Measurements from ENCODE around the gene CEP97.
A peak's percentile ranks its signal among the peaks of the same experiment; 100 is the strongest.
"Not testable (repeated sequence)": the region's sequence is repeated elsewhere in the genome, so short reads cannot be mapped to it uniquely, and the experiment has no call there.

CEP97 gene

GRCh38 chr3:101724329-101725193, at the start of gene CEP97:
Gene CEP97 (plus strand): TSS chr3:101724614. CDS start chr3:101724677, 63 bp downstream.
- DNase-seq, result peak; percentile 95

- no peak for DNase-seq
Measured at GRCh38 chr3:101675709-101676215, 48.7 kb upstream of the CEP97 start.

GRCh38 chr3:101676216-101676764, 48.1 kb upstream of the CEP97 start:
- DNase-seq, result no peak

GRCh38 chr3:101676765-101677435, 47.5 kb upstream of the CEP97 start, which contains the start of gene ZBTB11:
Gene ZBTB11 (minus strand): TSS chr3:101677132. CDS start chr3:101676914, 218 bp downstream.
- DNase-seq, result no peak

- no peak for DNase-seq
Measured at GRCh38 chr3:101677436-101678286, 46.8 kb upstream of the CEP97 start.

- not testable (repeated sequence) for DNase-seq
Measured at GRCh38 chr3:101678837-101679236, 45.6 kb upstream of the CEP97 start.

GRCh38 chr3:101680466-101680865, 43.9 kb upstream of the CEP97 start:
- no peak for DNase-seq

- DNase-seq, result no peak
Measured at GRCh38 chr3:101685050-101685400, 39.4 kb upstream of the CEP97 start.

GRCh38 chr3:101685870-101686307, 38.5 kb upstream of the CEP97 start:
- no peak for DNase-seq

- DNase-seq, result no peak
Measured at GRCh38 chr3:101687142-101687931, 37.1 kb upstream of the CEP97 start.

GRCh38 chr3:101689286-101689685, 35.1 kb upstream of the CEP97 start:
- DNase-seq, result no peak

GRCh38 chr3:101690972-101691371, 33.4 kb upstream of the CEP97 start:
- DNase-seq, result no peak

- not testable (repeated sequence) for DNase-seq
Measured at GRCh38 chr3:101691685-101692671, 32.4 kb upstream of the CEP97 start.

GRCh38 chr3:101693540-101693939, 30.9 kb upstream of the CEP97 start:
- DNase-seq, result not testable (repeated sequence)

GRCh38 chr3:101694836-101695235, 29.6 kb upstream of the CEP97 start:
- DNase-seq, result not testable (repeated sequence)

GRCh38 chr3:101695779-101696372, 28.5 kb upstream of the CEP97 start:
- no peak for DNase-seq

- no peak for DNase-seq
Measured at GRCh38 chr3:101701696-101702634, 22.4 kb upstream of the CEP97 start.

- no peak for DNase-seq
Measured at GRCh38 chr3:101702726-101703125, 21.7 kb upstream of the CEP97 start.

GRCh38 chr3:101703169-101703568, 21.2 kb upstream of the CEP97 start:
- DNase-seq, result no peak

Measured in NCI-H1105 treated with DMSO at 0.1 percent for 48 hours (cell line).